ENCODE measurements around the gene PRKCB. TPM values are rescaled to one million over a fixed set of nuclear protein-coding genes. Genes with fewer than 3 reads are reported as not detected.

Gene PRKCB
- total RNA-seq, 1 experiment from 2014 or later: not detected

- no peak overlapping the region for H3K4me3 Mint-ChIP-seq (ENCODE audit: unreplicated experiment)
- H3K9me3 Mint-ChIP-seq (ENCODE audit: unreplicated experiment): no peaks in the 10 kb centered on the region
- no peak for TF ChIP-seq CTCF (IDR thresholded peaks at IDR 0.05; ENCODE audit: unreplicated experiment)
- H3K27me3 Mint-ChIP-seq (ENCODE audit: insufficient read depth, unreplicated experiment): peaks cover 50% of the 10 kb centered on the region
- intact Hi-C loops (cut with micrococcal nuclease): no loop called here
- DNase-seq (ENCODE audit: unreplicated experiment): no peak
- no TSS peak for BruUV-seq (replicated peaks)
- POLR2A ChIA-PET: no interaction called here
- no peaks in the 10 kb centered on the region for H3K36me3 Mint-ChIP-seq (ENCODE audit: insufficient read depth, unreplicated experiment)
- H3K4me1 Mint-ChIP-seq (ENCODE audit: insufficient read depth, unreplicated experiment): no peaks in the 10 kb centered on the region
- no peak overlapping the region for H3K27ac Mint-ChIP-seq (ENCODE audit: low read depth, unreplicated experiment)
- CTCF ChIA-PET: no interaction called here
Observed at GRCh38 chr16:24168856-24169255, 333.1 kb downstream of the PRKCB start.

DNA sequence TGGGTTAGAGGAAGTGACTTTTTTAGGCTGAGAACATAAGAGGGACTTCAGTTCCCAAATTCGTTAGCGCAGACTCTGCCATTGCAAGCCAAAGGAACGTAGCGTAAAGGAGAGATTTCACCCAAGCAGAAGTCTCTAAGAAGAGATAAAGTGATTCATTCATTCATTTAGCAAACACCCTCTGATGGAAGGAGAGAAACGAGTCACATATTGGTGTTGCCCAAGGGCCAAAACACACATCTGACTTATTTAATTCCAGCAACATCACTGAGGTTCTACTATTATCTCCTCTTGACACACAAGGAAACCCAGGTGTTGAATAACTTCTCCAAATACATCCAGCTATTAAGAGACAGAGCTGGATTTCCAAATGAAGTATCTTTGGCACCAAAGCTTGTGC, 334.6 kb downstream of the PRKCB start:
- CTCF ChIA-PET: no interaction called here
- BruUV-seq (replicated peaks): no TSS peak
- POLR2A ChIA-PET: no interaction called here
- DNase-seq (ENCODE audit: unreplicated experiment): no peak
- no peaks in the 10 kb centered on the region for H3K36me3 Mint-ChIP-seq (ENCODE audit: insufficient read depth, unreplicated experiment)
- H3K27ac Mint-ChIP-seq (ENCODE audit: low read depth, unreplicated experiment): no peak overlapping the region
- no peak overlapping the region for H3K4me3 Mint-ChIP-seq (ENCODE audit: unreplicated experiment)
- peaks cover 50% of the 10 kb centered on the region for H3K27me3 Mint-ChIP-seq (ENCODE audit: insufficient read depth, unreplicated experiment)
- intact Hi-C loops (cut with micrococcal nuclease): no loop called here
- no peaks in the 10 kb centered on the region for H3K4me1 Mint-ChIP-seq (ENCODE audit: insufficient read depth, unreplicated experiment)
- TF ChIP-seq CTCF (IDR thresholded peaks at IDR 0.05; ENCODE audit: unreplicated experiment): no peak
- no peaks in the 10 kb centered on the region for H3K9me3 Mint-ChIP-seq (ENCODE audit: unreplicated experiment)

DNA sequence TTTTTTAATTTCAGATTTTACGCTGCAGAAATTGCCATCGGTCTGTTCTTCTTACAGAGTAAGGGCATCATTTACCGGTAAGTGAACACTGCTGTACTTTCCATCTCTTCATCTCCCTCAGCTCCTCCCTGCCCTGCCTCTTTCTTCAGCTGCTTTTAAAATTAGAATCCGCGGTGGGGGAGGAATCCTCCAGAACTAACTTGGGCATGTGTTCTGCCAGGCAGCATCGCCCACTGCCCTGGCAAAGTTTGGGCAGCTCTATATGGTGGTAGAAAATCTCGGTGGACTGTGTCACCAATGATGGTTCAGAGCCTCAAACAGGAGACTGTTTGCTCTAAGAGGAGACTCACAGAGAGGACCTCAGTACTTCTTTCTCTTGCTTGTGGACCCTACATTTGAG, 338.7 kb downstream of the PRKCB start:
- no peak overlapping the region for H3K27ac Mint-ChIP-seq (ENCODE audit: low read depth, unreplicated experiment)
- ChIA-PET CTCF (interaction anchor here (0.6 to 1.3 kb wide), 3 partner anchors 78 to 326 kb away, joined by 3 to 6 read pairs (median 4); no protein-coding TSS in a partner anchor), POLR2A (no interaction called here)
- no peaks in the 10 kb centered on the region for H3K36me3 Mint-ChIP-seq (ENCODE audit: insufficient read depth, unreplicated experiment)
- DNase-seq (ENCODE audit: unreplicated experiment): no peak
- no TSS peak for BruUV-seq (replicated peaks)
- intact Hi-C loops (cut with micrococcal nuclease): no loop called here
- no peaks in the 10 kb centered on the region for H3K4me1 Mint-ChIP-seq (ENCODE audit: insufficient read depth, unreplicated experiment)
- no peak overlapping the region for H3K4me3 Mint-ChIP-seq (ENCODE audit: unreplicated experiment)
- peaks cover 7% of the 10 kb centered on the region for H3K9me3 Mint-ChIP-seq (ENCODE audit: unreplicated experiment)
- H3K27me3 Mint-ChIP-seq (ENCODE audit: insufficient read depth, unreplicated experiment): peaks cover 27% of the 10 kb centered on the region
- TF ChIP-seq CTCF (IDR thresholded peaks at IDR 0.05; ENCODE audit: unreplicated experiment): no peak

DNA sequence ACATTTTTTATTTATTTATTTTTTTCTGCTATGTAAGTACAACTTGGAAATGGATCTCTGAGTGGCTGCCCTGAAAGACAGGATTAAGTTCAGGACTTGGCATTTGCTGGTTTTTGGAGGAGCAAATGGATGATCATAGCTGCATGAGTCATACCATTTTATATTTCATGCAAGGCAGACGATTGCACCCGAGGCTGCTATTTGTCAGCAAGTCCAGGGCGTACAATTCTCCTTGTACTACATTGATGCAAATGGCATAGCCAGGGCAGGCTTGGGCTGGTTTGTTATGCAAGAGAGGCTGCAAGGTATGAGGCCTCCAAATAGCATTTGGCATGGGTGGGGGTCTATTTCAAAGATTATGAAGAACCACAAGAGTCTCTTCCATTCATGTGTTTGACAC, 339.2 kb downstream of the PRKCB start:
- no peak overlapping the region for H3K27ac Mint-ChIP-seq (ENCODE audit: low read depth, unreplicated experiment)
- no peak for TF ChIP-seq CTCF (IDR thresholded peaks at IDR 0.05; ENCODE audit: unreplicated experiment)
- no peak overlapping the region for H3K4me3 Mint-ChIP-seq (ENCODE audit: unreplicated experiment)
- intact Hi-C loops (cut with micrococcal nuclease): no loop called here
- ChIA-PET POLR2A (no interaction called here), CTCF (interaction anchor here (1.3 kb wide), 1 partner anchor 104 kb away, joined by 4 read pairs; no protein-coding TSS in a partner anchor)
- peaks cover 7% of the 10 kb centered on the region for H3K9me3 Mint-ChIP-seq (ENCODE audit: unreplicated experiment)
- no peaks in the 10 kb centered on the region for H3K36me3 Mint-ChIP-seq (ENCODE audit: insufficient read depth, unreplicated experiment)
- BruUV-seq (replicated peaks): no TSS peak
- no peaks in the 10 kb centered on the region for H3K4me1 Mint-ChIP-seq (ENCODE audit: insufficient read depth, unreplicated experiment)
- peaks cover 23% of the 10 kb centered on the region for H3K27me3 Mint-ChIP-seq (ENCODE audit: insufficient read depth, unreplicated experiment)
- peak; percentile 23 for DNase-seq (ENCODE audit: unreplicated experiment)
